Rectal smooth muscle tissue (tissue), 1 donor: ENCODE measurements around the gene SDK1.

ENCODE experiments used
- H3K27ac ChIP-seq: one replicate; pipeline ENCODE4 v1.7.0; 2013; ENCODE audit warnings: low read depth, low read length, inconsistent platforms
- H3K27me3 ChIP-seq: one replicate; pipeline ENCODE4 v1.7.0; 2013; ENCODE audit warnings: low read length; ENCODE audit not compliant: control insufficient read depth, insufficient read depth
- H3K36me3 ChIP-seq: one replicate; pipeline ENCODE4 v1.7.0; 2013; ENCODE audit warnings: low read length; ENCODE audit not compliant: control insufficient read depth, insufficient read depth
- H3K4me1 ChIP-seq: one replicate; pipeline ENCODE4 v1.7.0; 2013; ENCODE audit warnings: low read length; ENCODE audit not compliant: control insufficient read depth, insufficient read depth
- H3K4me3 ChIP-seq: one replicate; pipeline ENCODE4 v1.7.0; 2013; ENCODE audit warnings: low read length
- H3K9ac ChIP-seq: one replicate; pipeline ENCODE4 v1.7.0; 2013; ENCODE audit warnings: low read length

The SDK1 gene

GRCh38 chr7:3367261-3367660 is 66.2 kb downstream of the SDK1 start:
- peaks cover 8% of the 10 kb centered on the region for H3K4me1 ChIP-seq
- no peak overlapping the region for H3K4me3 ChIP-seq
- H3K27me3 ChIP-seq: no peaks in the 10 kb centered on the region
- H3K36me3 ChIP-seq: no peaks in the 10 kb centered on the region
- H3K9ac ChIP-seq: no peak overlapping the region
- H3K27ac ChIP-seq: no peak overlapping the region

- H3K9ac ChIP-seq: no peak overlapping the region
- no peaks in the 10 kb centered on the region for H3K27me3 ChIP-seq
- H3K4me3 ChIP-seq: no peak overlapping the region
- no peaks in the 10 kb centered on the region for H3K36me3 ChIP-seq
- no peak overlapping the region for H3K27ac ChIP-seq
- H3K4me1 ChIP-seq: peaks cover 8% of the 10 kb centered on the region
Observed at GRCh38 chr7:3370068-3370830, 69.2 kb downstream of the SDK1 start.

GRCh38 chr7:3370921-3371320 is 69.9 kb downstream of the SDK1 start:
- no peaks in the 10 kb centered on the region for H3K36me3 ChIP-seq
- H3K4me3 ChIP-seq: no peak overlapping the region
- H3K4me1 ChIP-seq: peaks cover 8% of the 10 kb centered on the region
- no peaks in the 10 kb centered on the region for H3K27me3 ChIP-seq
- H3K9ac ChIP-seq: no peak overlapping the region
- H3K27ac ChIP-seq: no peak overlapping the region

GRCh38 chr7:3371601-3372000 is 70.5 kb downstream of the SDK1 start:
- Histone ChIP-seq H3K4me3 (no peak overlapping the region), H3K27ac (no peak overlapping the region), H3K4me1 (peaks cover 8% of the 10 kb centered on the region), H3K9ac (no peak overlapping the region), H3K36me3 (no peaks in the 10 kb centered on the region), H3K27me3 (no peaks in the 10 kb centered on the region)

- H3K4me1 ChIP-seq: peaks cover 8% of the 10 kb centered on the region
- no peaks in the 10 kb centered on the region for H3K36me3 ChIP-seq
- H3K4me3 ChIP-seq: no peak overlapping the region
- no peak overlapping the region for H3K9ac ChIP-seq
- no peaks in the 10 kb centered on the region for H3K27me3 ChIP-seq
- no peak overlapping the region for H3K27ac ChIP-seq
Observed at GRCh38 chr7:3374239-3374638, 73.2 kb downstream of the SDK1 start.

- Histone ChIP-seq H3K27me3 (no peaks in the 10 kb centered on the region), H3K9ac (no peak overlapping the region), H3K4me3 (no peak overlapping the region), H3K36me3 (no peaks in the 10 kb centered on the region), H3K4me1 (no peaks in the 10 kb centered on the region), H3K27ac (no peak overlapping the region)
Observed at GRCh38 chr7:3378390-3379150, 77.5 kb downstream of the SDK1 start.

- Histone ChIP-seq H3K36me3 (no peaks in the 10 kb centered on the region), H3K4me1 (no peaks in the 10 kb centered on the region), H3K27me3 (no peaks in the 10 kb centered on the region), H3K4me3 (no peak overlapping the region), H3K27ac (no peak overlapping the region), H3K9ac (no peak overlapping the region)
Observed at GRCh38 chr7:3380034-3380433, 79.0 kb downstream of the SDK1 start.

- Histone ChIP-seq H3K36me3 (no peaks in the 10 kb centered on the region), H3K27me3 (no peaks in the 10 kb centered on the region), H3K9ac (no peak overlapping the region), H3K27ac (no peak overlapping the region), H3K4me1 (no peaks in the 10 kb centered on the region), H3K4me3 (no peak overlapping the region)
Observed at GRCh38 chr7:3380886-3381685, 80.0 kb downstream of the SDK1 start.

- H3K9ac ChIP-seq: no peak overlapping the region
- peaks cover 2% of the 10 kb centered on the region for H3K4me1 ChIP-seq
- H3K4me3 ChIP-seq: no peak overlapping the region
- H3K36me3 ChIP-seq: no peaks in the 10 kb centered on the region
- no peak overlapping the region for H3K27ac ChIP-seq
- no peaks in the 10 kb centered on the region for H3K27me3 ChIP-seq
Observed at GRCh38 chr7:3386423-3387190, 85.6 kb downstream of the SDK1 start.

- Histone ChIP-seq H3K27ac (no peak overlapping the region), H3K36me3 (no peaks in the 10 kb centered on the region), H3K4me1 (no peaks in the 10 kb centered on the region), H3K4me3 (no peak overlapping the region), H3K27me3 (no peaks in the 10 kb centered on the region), H3K9ac (no peak overlapping the region)
Observed at GRCh38 chr7:3393862-3394261, 92.8 kb downstream of the SDK1 start.

- H3K4me3 ChIP-seq: no peak overlapping the region
- no peaks in the 10 kb centered on the region for H3K36me3 ChIP-seq
Observed at GRCh38 chr7:3397324-3397723, 96.3 kb downstream of the SDK1 start.

GRCh38 chr7:3399858-3400257 is 98.8 kb downstream of the SDK1 start:
- no peak overlapping the region for H3K27ac ChIP-seq

More at GRCh38 chr7:3397324-3397723, 96.3 kb downstream of the SDK1 start:
- H3K4me1 ChIP-seq: no peaks in the 10 kb centered on the region
- H3K9ac ChIP-seq: no peak overlapping the region
- no peak overlapping the region for H3K27ac ChIP-seq
- no peaks in the 10 kb centered on the region for H3K27me3 ChIP-seq

More at GRCh38 chr7:3399858-3400257, 98.8 kb downstream of the SDK1 start:
- Histone ChIP-seq H3K9ac (no peak overlapping the region), H3K4me1 (no peaks in the 10 kb centered on the region), H3K36me3 (no peaks in the 10 kb centered on the region), H3K4me3 (no peak overlapping the region), H3K27me3 (no peaks in the 10 kb centered on the region)
